Measurements from ENCODE around the gene CDK1. TPM values are rescaled to one million over a fixed set of nuclear protein-coding genes. Genes with fewer than 3 reads are reported as not detected.

The CDK1 gene
- total RNA-seq, 1 experiment from 2014 or later, result 98.9 TPM

DNA sequence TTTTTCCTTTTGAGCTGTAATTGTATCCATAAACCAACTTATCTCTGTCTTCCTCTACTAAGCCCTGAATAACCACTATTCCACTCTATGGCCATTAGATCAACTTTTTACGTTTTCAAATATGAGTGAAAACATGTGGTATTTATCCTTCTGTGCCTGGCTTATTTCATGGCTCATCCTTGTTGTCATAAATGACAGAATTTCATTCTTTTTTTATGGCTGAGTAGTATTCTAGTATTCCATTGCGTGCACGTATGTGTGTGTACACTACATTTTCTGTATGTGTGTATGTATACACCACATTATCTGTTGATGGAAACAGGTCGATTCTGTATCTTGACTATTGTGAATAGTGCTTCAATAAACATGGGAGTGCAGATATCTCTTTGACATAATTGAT is 11.1 kb downstream of the CDK1 start:
- DNase-seq (ENCODE audit: low spot score) (no peak), ATAC-seq (no peak)
- POLR2A ChIA-PET, result interaction anchor here (1.4 kb wide), 1 partner anchor 11 kb away, joined by 5 read pairs; the partner anchor contains the start of gene CDK1
- H3K27ac Mint-ChIP-seq, result no peak overlapping the region
- CTCF ChIA-PET, result no interaction called here
- TF ChIP-seq, protein P1, sequence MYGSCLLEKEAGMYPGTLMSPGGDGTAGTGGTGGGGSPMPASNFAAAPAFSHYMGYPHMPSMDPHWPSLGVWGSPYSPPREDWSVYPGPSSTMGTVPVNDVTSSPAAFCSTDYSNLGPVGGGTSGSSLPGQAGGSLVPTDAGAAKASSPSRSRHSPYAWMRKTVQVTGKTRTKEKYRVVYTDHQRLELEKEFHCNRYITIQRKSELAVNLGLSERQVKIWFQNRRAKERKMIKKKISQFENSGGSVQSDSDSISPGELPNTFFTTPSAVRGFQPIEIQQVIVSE (CRISPR knock-in tag; IDR thresholded peaks at IDR 0.05; ENCODE audit: borderline replicate concordance), result no peak
- TF ChIP-seq, protein P2, sequence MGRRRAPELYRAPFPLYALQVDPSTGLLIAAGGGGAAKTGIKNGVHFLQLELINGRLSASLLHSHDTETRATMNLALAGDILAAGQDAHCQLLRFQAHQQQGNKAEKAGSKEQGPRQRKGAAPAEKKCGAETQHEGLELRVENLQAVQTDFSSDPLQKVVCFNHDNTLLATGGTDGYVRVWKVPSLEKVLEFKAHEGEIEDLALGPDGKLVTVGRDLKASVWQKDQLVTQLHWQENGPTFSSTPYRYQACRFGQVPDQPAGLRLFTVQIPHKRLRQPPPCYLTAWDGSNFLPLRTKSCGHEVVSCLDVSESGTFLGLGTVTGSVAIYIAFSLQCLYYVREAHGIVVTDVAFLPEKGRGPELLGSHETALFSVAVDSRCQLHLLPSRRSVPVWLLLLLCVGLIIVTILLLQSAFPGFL (CRISPR knock-in tag; IDR thresholded peaks at IDR 0.05; ENCODE audit: borderline replicate concordance), result no peak
- TF ChIP-seq ZNF317 (CRISPR knock-in tag; IDR thresholded peaks at IDR 0.05; ENCODE audit: borderline replicate concordance, low read depth), result no peak
- TF ChIP-seq, protein P3, sequence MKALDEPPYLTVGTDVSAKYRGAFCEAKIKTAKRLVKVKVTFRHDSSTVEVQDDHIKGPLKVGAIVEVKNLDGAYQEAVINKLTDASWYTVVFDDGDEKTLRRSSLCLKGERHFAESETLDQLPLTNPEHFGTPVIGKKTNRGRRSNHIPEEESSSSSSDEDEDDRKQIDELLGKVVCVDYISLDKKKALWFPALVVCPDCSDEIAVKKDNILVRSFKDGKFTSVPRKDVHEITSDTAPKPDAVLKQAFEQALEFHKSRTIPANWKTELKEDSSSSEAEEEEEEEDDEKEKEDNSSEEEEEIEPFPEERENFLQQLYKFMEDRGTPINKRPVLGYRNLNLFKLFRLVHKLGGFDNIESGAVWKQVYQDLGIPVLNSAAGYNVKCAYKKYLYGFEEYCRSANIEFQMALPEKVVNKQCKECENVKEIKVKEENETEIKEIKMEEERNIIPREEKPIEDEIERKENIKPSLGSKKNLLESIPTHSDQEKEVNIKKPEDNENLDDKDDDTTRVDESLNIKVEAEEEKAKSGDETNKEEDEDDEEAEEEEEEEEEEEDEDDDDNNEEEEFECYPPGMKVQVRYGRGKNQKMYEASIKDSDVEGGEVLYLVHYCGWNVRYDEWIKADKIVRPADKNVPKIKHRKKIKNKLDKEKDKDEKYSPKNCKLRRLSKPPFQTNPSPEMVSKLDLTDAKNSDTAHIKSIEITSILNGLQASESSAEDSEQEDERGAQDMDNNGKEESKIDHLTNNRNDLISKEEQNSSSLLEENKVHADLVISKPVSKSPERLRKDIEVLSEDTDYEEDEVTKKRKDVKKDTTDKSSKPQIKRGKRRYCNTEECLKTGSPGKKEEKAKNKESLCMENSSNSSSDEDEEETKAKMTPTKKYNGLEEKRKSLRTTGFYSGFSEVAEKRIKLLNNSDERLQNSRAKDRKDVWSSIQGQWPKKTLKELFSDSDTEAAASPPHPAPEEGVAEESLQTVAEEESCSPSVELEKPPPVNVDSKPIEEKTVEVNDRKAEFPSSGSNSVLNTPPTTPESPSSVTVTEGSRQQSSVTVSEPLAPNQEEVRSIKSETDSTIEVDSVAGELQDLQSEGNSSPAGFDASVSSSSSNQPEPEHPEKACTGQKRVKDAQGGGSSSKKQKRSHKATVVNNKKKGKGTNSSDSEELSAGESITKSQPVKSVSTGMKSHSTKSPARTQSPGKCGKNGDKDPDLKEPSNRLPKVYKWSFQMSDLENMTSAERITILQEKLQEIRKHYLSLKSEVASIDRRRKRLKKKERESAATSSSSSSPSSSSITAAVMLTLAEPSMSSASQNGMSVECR (CRISPR knock-in tag; IDR thresholded peaks at IDR 0.05; ENCODE audit: borderline replicate concordance), result no peak
- TF ChIP-seq ZNF396 (CRISPR knock-in tag; IDR thresholded peaks at IDR 0.05; ENCODE audit: borderline replicate concordance), result no peak
- TF ChIP-seq, protein P4, sequence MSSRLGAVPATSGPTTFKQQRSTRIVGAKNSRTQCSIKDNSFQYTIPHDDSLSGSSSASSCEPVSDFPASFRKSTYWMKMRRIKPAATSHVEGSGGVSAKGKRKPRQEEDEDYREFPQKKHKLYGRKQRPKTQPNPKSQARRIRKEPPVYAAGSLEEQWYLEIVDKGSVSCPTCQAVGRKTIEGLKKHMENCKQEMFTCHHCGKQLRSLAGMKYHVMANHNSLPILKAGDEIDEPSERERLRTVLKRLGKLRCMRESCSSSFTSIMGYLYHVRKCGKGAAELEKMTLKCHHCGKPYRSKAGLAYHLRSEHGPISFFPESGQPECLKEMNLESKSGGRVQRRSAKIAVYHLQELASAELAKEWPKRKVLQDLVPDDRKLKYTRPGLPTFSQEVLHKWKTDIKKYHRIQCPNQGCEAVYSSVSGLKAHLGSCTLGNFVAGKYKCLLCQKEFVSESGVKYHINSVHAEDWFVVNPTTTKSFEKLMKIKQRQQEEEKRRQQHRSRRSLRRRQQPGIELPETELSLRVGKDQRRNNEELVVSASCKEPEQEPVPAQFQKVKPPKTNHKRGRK (CRISPR knock-in tag; IDR thresholded peaks at IDR 0.05; ENCODE audit: borderline replicate concordance), result no peak
- TF ChIP-seq, protein P5, sequence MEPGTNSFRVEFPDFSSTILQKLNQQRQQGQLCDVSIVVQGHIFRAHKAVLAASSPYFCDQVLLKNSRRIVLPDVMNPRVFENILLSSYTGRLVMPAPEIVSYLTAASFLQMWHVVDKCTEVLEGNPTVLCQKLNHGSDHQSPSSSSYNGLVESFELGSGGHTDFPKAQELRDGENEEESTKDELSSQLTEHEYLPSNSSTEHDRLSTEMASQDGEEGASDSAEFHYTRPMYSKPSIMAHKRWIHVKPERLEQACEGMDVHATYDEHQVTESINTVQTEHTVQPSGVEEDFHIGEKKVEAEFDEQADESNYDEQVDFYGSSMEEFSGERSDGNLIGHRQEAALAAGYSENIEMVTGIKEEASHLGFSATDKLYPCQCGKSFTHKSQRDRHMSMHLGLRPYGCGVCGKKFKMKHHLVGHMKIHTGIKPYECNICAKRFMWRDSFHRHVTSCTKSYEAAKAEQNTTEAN (CRISPR knock-in tag; IDR thresholded peaks at IDR 0.05), result no peak
- H3K36me3 Mint-ChIP-seq, result peaks cover 87% of the 10 kb centered on the region
- no peaks in the 10 kb centered on the region for H3K27me3 Mint-ChIP-seq (ENCODE audit: low read depth)
- H3K4me3 Mint-ChIP-seq, result no peak overlapping the region
- peaks cover 6% of the 10 kb centered on the region; the same call in 1 of the 2 replicates for H3K4me1 Mint-ChIP-seq
- H3K9me3 Mint-ChIP-seq, result no peaks in the 10 kb centered on the region

DNA sequence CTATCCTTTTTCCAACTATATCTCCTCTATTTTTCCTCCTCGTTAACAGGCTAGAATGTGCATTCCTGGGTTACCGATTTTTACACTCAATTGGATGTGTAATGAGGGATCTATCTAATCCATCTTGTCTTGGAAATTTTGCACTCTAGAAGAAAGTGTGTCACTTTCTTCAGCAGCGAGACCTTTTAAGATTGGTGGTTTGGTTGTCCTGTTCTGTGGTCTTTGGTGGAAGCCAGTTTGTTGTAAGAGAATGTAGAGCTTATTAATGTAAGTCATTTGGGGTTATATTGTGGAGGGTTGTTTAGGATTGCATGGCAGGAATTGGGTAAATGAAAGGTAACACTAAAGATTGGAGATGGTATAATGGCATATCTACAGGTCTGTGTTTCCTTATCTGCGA is 16.7 kb downstream of the CDK1 start:
- ChIA-PET CTCF (no interaction called here), POLR2A (no interaction called here)
- no peaks in the 10 kb centered on the region for H3K9me3 Mint-ChIP-seq
- peak overlapping the region; percentile 2; the same call in 1 of the 2 replicates for H3K27ac Mint-ChIP-seq
- no peak for DNase-seq (ENCODE audit: low spot score)
- no peak for ATAC-seq
- H3K27me3 Mint-ChIP-seq (ENCODE audit: low read depth), result no peaks in the 10 kb centered on the region
- H3K4me3 Mint-ChIP-seq, result no peak overlapping the region
- H3K36me3 Mint-ChIP-seq, result peaks cover 56% of the 10 kb centered on the region
- no peaks in the 10 kb centered on the region for H3K4me1 Mint-ChIP-seq
- TF ChIP-seq, protein P6, sequence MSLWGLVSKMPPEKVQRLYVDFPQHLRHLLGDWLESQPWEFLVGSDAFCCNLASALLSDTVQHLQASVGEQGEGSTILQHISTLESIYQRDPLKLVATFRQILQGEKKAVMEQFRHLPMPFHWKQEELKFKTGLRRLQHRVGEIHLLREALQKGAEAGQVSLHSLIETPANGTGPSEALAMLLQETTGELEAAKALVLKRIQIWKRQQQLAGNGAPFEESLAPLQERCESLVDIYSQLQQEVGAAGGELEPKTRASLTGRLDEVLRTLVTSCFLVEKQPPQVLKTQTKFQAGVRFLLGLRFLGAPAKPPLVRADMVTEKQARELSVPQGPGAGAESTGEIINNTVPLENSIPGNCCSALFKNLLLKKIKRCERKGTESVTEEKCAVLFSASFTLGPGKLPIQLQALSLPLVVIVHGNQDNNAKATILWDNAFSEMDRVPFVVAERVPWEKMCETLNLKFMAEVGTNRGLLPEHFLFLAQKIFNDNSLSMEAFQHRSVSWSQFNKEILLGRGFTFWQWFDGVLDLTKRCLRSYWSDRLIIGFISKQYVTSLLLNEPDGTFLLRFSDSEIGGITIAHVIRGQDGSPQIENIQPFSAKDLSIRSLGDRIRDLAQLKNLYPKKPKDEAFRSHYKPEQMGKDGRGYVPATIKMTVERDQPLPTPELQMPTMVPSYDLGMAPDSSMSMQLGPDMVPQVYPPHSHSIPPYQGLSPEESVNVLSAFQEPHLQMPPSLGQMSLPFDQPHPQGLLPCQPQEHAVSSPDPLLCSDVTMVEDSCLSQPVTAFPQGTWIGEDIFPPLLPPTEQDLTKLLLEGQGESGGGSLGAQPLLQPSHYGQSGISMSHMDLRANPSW (CRISPR knock-in tag; conservative IDR thresholded peaks at IDR 0.05; ENCODE audit: low read depth), result no peak
- TF ChIP-seq ZNF219 (CRISPR knock-in tag; IDR thresholded peaks at IDR 0.05; ENCODE audit: borderline replicate concordance) (no peak), TCF7 (CRISPR knock-in tag; IDR thresholded peaks at IDR 0.05; ENCODE audit: low read depth) (no peak), SMAD3 (CRISPR knock-in tag; IDR thresholded peaks at IDR 0.05; ENCODE audit: borderline replicate concordance) (no peak), MXD4 (CRISPR knock-in tag; IDR thresholded peaks at IDR 0.05; ENCODE audit: borderline replicate concordance) (no peak), ZNF671 (CRISPR knock-in tag; IDR thresholded peaks at IDR 0.05) (no peak), ZNF121 (CRISPR knock-in tag; IDR thresholded peaks at IDR 0.05) (no peak), ZNF396 (CRISPR knock-in tag; IDR thresholded peaks at IDR 0.05; ENCODE audit: borderline replicate concordance) (no peak), SMAD4 (CRISPR knock-in tag; IDR thresholded peaks at IDR 0.05) (no peak)
- TF ChIP-seq, protein P7, sequence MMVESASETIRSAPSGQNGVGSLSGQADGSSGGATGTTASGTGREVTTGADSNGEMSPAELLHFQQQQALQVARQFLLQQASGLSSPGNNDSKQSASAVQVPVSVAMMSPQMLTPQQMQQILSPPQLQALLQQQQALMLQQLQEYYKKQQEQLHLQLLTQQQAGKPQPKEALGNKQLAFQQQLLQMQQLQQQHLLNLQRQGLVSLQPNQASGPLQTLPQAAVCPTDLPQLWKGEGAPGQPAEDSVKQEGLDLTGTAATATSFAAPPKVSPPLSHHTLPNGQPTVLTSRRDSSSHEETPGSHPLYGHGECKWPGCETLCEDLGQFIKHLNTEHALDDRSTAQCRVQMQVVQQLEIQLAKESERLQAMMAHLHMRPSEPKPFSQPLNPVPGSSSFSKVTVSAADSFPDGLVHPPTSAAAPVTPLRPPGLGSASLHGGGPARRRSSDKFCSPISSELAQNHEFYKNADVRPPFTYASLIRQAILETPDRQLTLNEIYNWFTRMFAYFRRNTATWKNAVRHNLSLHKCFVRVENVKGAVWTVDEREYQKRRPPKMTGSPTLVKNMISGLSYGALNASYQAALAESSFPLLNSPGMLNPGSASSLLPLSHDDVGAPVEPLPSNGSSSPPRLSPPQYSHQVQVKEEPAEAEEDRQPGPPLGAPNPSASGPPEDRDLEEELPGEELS (CRISPR knock-in tag; IDR thresholded peaks at IDR 0.05), result no peak
- TF ChIP-seq, protein P8, sequence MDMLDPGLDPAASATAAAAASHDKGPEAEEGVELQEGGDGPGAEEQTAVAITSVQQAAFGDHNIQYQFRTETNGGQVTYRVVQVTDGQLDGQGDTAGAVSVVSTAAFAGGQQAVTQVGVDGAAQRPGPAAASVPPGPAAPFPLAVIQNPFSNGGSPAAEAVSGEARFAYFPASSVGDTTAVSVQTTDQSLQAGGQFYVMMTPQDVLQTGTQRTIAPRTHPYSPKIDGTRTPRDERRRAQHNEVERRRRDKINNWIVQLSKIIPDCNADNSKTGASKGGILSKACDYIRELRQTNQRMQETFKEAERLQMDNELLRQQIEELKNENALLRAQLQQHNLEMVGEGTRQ (CRISPR knock-in tag; IDR thresholded peaks at IDR 0.05), result no peak
- TF ChIP-seq, protein P5 (CRISPR knock-in tag; IDR thresholded peaks at IDR 0.05), result no peak

Data from WTC11 (cell line).